Stimulated activated memory B cell treated with anti-CD40 and anti-IgM and Interleukin-4, amounts not matched to agents 10 μg/mL and 1 μg/mL and 100 μg/mL, for 72 hours (primary cell): ENCODE measurements around the gene PPP3CA.

ENCODE experiments used
- ATAC-seq: fragments of 150-1000 bp; cut with Tn5 transposase; 2 replicates; pipeline ENCODE4 v1.10.0; 2021
- H3K27ac Mint-ChIP-seq: one replicate; pipeline ENCODE4 v1.8.0; 2022; ENCODE audit warnings: mild to moderate bottlenecking, mixed read lengths
- H3K27me3 Mint-ChIP-seq: one replicate; pipeline ENCODE4 v1.8.0; 2022; ENCODE audit warnings: mixed read lengths
- H3K36me3 Mint-ChIP-seq: one replicate; pipeline ENCODE4 v1.8.0; 2022; ENCODE audit warnings: mixed read lengths
- H3K4me1 Mint-ChIP-seq: one replicate; pipeline ENCODE4 v1.8.0; 2022; ENCODE audit warnings: mixed read lengths
- H3K4me3 Mint-ChIP-seq: one replicate; pipeline ENCODE4 v1.8.0; 2022; ENCODE audit warnings: mild to moderate bottlenecking, moderate library complexity, mixed read lengths
- H3K9me3 Mint-ChIP-seq: one replicate; pipeline ENCODE4 v1.8.0; 2022; ENCODE audit warnings: mixed read lengths

The PPP3CA gene

GRCh38 chr4:101065346-101065745 is 282.0 kb downstream of the PPP3CA start:
- Mint-ChIP-seq H3K4me1 (peaks cover 6% of the 10 kb centered on the region), H3K27me3 (no peaks in the 10 kb centered on the region), H3K27ac (no peak overlapping the region), H3K9me3 (no peaks in the 10 kb centered on the region), H3K36me3 (peaks cover 15% of the 10 kb centered on the region), H3K4me3 (no peak overlapping the region)
- no peak for ATAC-seq

- ATAC-seq: no peak
- Mint-ChIP-seq H3K9me3 (no peaks in the 10 kb centered on the region), H3K27ac (no peak overlapping the region), H3K27me3 (no peaks in the 10 kb centered on the region), H3K4me1 (no peaks in the 10 kb centered on the region), H3K4me3 (no peak overlapping the region), H3K36me3 (peaks cover 9% of the 10 kb centered on the region)
Observed at GRCh38 chr4:101064541-101065180, 282.7 kb downstream of the PPP3CA start.

GRCh38 chr4:101055392-101055791 is 291.9 kb downstream of the PPP3CA start:
- Mint-ChIP-seq H3K9me3 (no peaks in the 10 kb centered on the region), H3K27ac (no peak overlapping the region), H3K4me1 (no peaks in the 10 kb centered on the region), H3K4me3 (no peak overlapping the region), H3K36me3 (peaks cover 20% of the 10 kb centered on the region), H3K27me3 (no peaks in the 10 kb centered on the region)
- ATAC-seq: no peak

GRCh38 chr4:101050837-101051205 is 296.5 kb downstream of the PPP3CA start:
- Mint-ChIP-seq H3K4me3 (no peak overlapping the region), H3K27ac (no peak overlapping the region), H3K4me1 (no peaks in the 10 kb centered on the region), H3K9me3 (no peaks in the 10 kb centered on the region), H3K27me3 (no peaks in the 10 kb centered on the region), H3K36me3 (peaks cover 9% of the 10 kb centered on the region)
- ATAC-seq: no peak

- ATAC-seq: no peak
- no peak overlapping the region for H3K27ac Mint-ChIP-seq
- peaks cover 14% of the 10 kb centered on the region for H3K36me3 Mint-ChIP-seq
- H3K4me3 Mint-ChIP-seq: no peak overlapping the region
- no peaks in the 10 kb centered on the region for H3K9me3 Mint-ChIP-seq
- H3K27me3 Mint-ChIP-seq: no peaks in the 10 kb centered on the region
- no peaks in the 10 kb centered on the region for H3K4me1 Mint-ChIP-seq
Observed at GRCh38 chr4:101050088-101050836, 297.1 kb downstream of the PPP3CA start.

- no peaks in the 10 kb centered on the region for H3K27me3 Mint-ChIP-seq
- no peak overlapping the region for H3K27ac Mint-ChIP-seq
- H3K4me3 Mint-ChIP-seq: no peak overlapping the region
- H3K36me3 Mint-ChIP-seq: peaks cover 20% of the 10 kb centered on the region
- no peaks in the 10 kb centered on the region for H3K9me3 Mint-ChIP-seq
- H3K4me1 Mint-ChIP-seq: no peaks in the 10 kb centered on the region
- no peak for ATAC-seq
Observed at GRCh38 chr4:101049549-101050001, 297.8 kb downstream of the PPP3CA start.

- no peak overlapping the region for H3K27ac Mint-ChIP-seq
- H3K9me3 Mint-ChIP-seq: no peaks in the 10 kb centered on the region
- H3K4me3 Mint-ChIP-seq: no peak overlapping the region
- no peak for ATAC-seq
- H3K27me3 Mint-ChIP-seq: no peaks in the 10 kb centered on the region
- H3K4me1 Mint-ChIP-seq: no peaks in the 10 kb centered on the region
- H3K36me3 Mint-ChIP-seq: peaks cover 11% of the 10 kb centered on the region
Observed at GRCh38 chr4:101044766-101045165, 302.6 kb downstream of the PPP3CA start.

GRCh38 chr4:101042847-101043246 is 304.5 kb downstream of the PPP3CA start:
- Mint-ChIP-seq H3K27ac (no peak overlapping the region), H3K36me3 (peaks cover 27% of the 10 kb centered on the region), H3K27me3 (no peaks in the 10 kb centered on the region), H3K4me3 (no peak overlapping the region), H3K9me3 (no peaks in the 10 kb centered on the region), H3K4me1 (no peaks in the 10 kb centered on the region)
- no peak for ATAC-seq

GRCh38 chr4:101040776-101041175 is 306.6 kb downstream of the PPP3CA start:
- Mint-ChIP-seq H3K4me3 (no peak overlapping the region), H3K9me3 (no peaks in the 10 kb centered on the region), H3K4me1 (no peaks in the 10 kb centered on the region), H3K27ac (no peak overlapping the region), H3K27me3 (no peaks in the 10 kb centered on the region), H3K36me3 (peaks cover 43% of the 10 kb centered on the region)
- no peak for ATAC-seq

GRCh38 chr4:101039367-101039766 is 308.0 kb downstream of the PPP3CA start:
- no peaks in the 10 kb centered on the region for H3K9me3 Mint-ChIP-seq
- H3K36me3 Mint-ChIP-seq: peaks cover 37% of the 10 kb centered on the region
- H3K27me3 Mint-ChIP-seq: no peaks in the 10 kb centered on the region
- H3K4me1 Mint-ChIP-seq: no peaks in the 10 kb centered on the region
- no peak overlapping the region for H3K4me3 Mint-ChIP-seq
- ATAC-seq: no peak
- H3K27ac Mint-ChIP-seq: peak overlapping the region; percentile 40

- H3K36me3 Mint-ChIP-seq: peaks cover 50% of the 10 kb centered on the region
- no peaks in the 10 kb centered on the region for H3K9me3 Mint-ChIP-seq
- no peak overlapping the region for H3K4me3 Mint-ChIP-seq
- no peaks in the 10 kb centered on the region for H3K27me3 Mint-ChIP-seq
- no peak overlapping the region for H3K27ac Mint-ChIP-seq
- H3K4me1 Mint-ChIP-seq: no peaks in the 10 kb centered on the region
- no peak for ATAC-seq
Observed at GRCh38 chr4:101037938-101038413, 309.4 kb downstream of the PPP3CA start.

- Mint-ChIP-seq H3K27ac (no peak overlapping the region), H3K9me3 (no peaks in the 10 kb centered on the region), H3K36me3 (peaks cover 56% of the 10 kb centered on the region), H3K4me3 (no peak overlapping the region), H3K4me1 (no peaks in the 10 kb centered on the region), H3K27me3 (no peaks in the 10 kb centered on the region)
- no peak for ATAC-seq
Observed at GRCh38 chr4:101037249-101037648, 310.1 kb downstream of the PPP3CA start.

- Mint-ChIP-seq H3K27me3 (no peaks in the 10 kb centered on the region), H3K9me3 (no peaks in the 10 kb centered on the region), H3K4me1 (no peaks in the 10 kb centered on the region), H3K27ac (no peak overlapping the region), H3K36me3 (peaks cover 71% of the 10 kb centered on the region), H3K4me3 (no peak overlapping the region)
- no peak for ATAC-seq
Observed at GRCh38 chr4:101035487-101035886, 311.8 kb downstream of the PPP3CA start.

GRCh38 chr4:101033986-101034385 is 313.3 kb downstream of the PPP3CA start:
- Mint-ChIP-seq H3K4me1 (no peaks in the 10 kb centered on the region), H3K9me3 (no peaks in the 10 kb centered on the region), H3K27ac (peak overlapping the region; percentile 1), H3K4me3 (no peak overlapping the region), H3K36me3 (peaks cover 73% of the 10 kb centered on the region), H3K27me3 (no peaks in the 10 kb centered on the region)
- ATAC-seq: no peak

- H3K9me3 Mint-ChIP-seq: no peaks in the 10 kb centered on the region
Observed at GRCh38 chr4:101032541-101032940, 314.8 kb downstream of the PPP3CA start.

GRCh38 chr4:101031971-101032370 is 315.4 kb downstream of the PPP3CA start:
- ATAC-seq: no peak
- H3K27ac Mint-ChIP-seq: no peak overlapping the region

More at GRCh38 chr4:101032541-101032940, 314.8 kb downstream of the PPP3CA start:
- H3K4me3 Mint-ChIP-seq: no peak overlapping the region
- H3K36me3 Mint-ChIP-seq: peaks cover 63% of the 10 kb centered on the region
- no peak overlapping the region for H3K27ac Mint-ChIP-seq
- no peaks in the 10 kb centered on the region for H3K27me3 Mint-ChIP-seq
- H3K4me1 Mint-ChIP-seq: no peaks in the 10 kb centered on the region
- ATAC-seq: no peak

More at GRCh38 chr4:101031971-101032370, 315.4 kb downstream of the PPP3CA start:
- Mint-ChIP-seq H3K36me3 (peaks cover 60% of the 10 kb centered on the region), H3K27me3 (no peaks in the 10 kb centered on the region), H3K9me3 (no peaks in the 10 kb centered on the region), H3K4me3 (no peak overlapping the region), H3K4me1 (no peaks in the 10 kb centered on the region)
